K562 (cell line): ENCODE results near the gene SFR1. TPM values are rescaled to one million over a fixed set of nuclear protein-coding genes. Genes with fewer than 3 reads are reported as not detected.

Experiments
- CBFA2T3 ChIP-seq: fragments of 450-650 bp; IDR thresholded peaks from 2 replicates; pipeline ENCODE4 v1.6.1; 2017
- DACH1 ChIP-seq: fragments of 450-650 bp; IDR thresholded peaks from 2 replicates; pipeline ENCODE4 v1.6.1; 2018; ENCODE audit not compliant: partially characterized antibody
- ETV1 ChIP-seq: fragments of 450-650 bp; conservative IDR thresholded peaks from 2 replicates; pipeline ENCODE4 v1.6.1; 2016; ENCODE audit warnings: missing genetic modification characterization, control low read depth, low read depth, missing compliant biosample characterization
- FUS ChIP-seq: fragments of 200-400 bp; formaldehyde crosslinking; optimal IDR thresholded peaks from 2 replicates; pipeline ENCODE3; 2017; ENCODE audit warnings: low read depth, low read length
- KLF10 ChIP-seq: fragments of 250-450 bp; sonication (Bioruptor Pico); IDR thresholded peaks from 2 replicates; pipeline ENCODE4 v1.6.1; 2021; ENCODE audit warnings: matching md5 sums
- MIER1 ChIP-seq: fragments of 450-650 bp; IDR thresholded peaks from 2 replicates; pipeline ENCODE4 v1.6.1; 2016; ENCODE audit warnings: antibody characterized with exemption, mild to moderate bottlenecking, low read depth
- NFIX ChIP-seq: fragments of 250-450 bp; sonication (Bioruptor Pico); IDR thresholded peaks from 2 replicates; pipeline ENCODE4 v1.4.0; 2020; ENCODE audit warnings: low read depth, mild to moderate bottlenecking, moderate library complexity
- NRF1 ChIP-seq, 2 experiments: fragments of 450-650 bp; IDR thresholded peaks in 1 of 2; conservative IDR thresholded peaks in 1 of 2; 2 replicates each; pipeline ENCODE4 v1.6.1; 2014; ENCODE audit warnings: mild to moderate bottlenecking in 2 of 2
- POLR3A ChIP-seq: IDR thresholded peaks from 2 replicates; pipeline ENCODE4 v1.6.1; 2011; ENCODE audit warnings: borderline replicate concordance, mild to moderate bottlenecking, moderate library complexity; ENCODE audit not compliant: insufficient read length, insufficient read depth; ENCODE audit errors: extremely low read depth
- SAP30 ChIP-seq: fragments of 200-600 bp; sonication (generic); IDR thresholded peaks from 2 replicates; pipeline ENCODE4 v1.6.1; 2012; ENCODE audit warnings: borderline replicate concordance, low read depth, mild to moderate bottlenecking, moderate library complexity, low read length, control low read depth, inconsistent platforms; ENCODE audit not compliant: insufficient read depth, poor library complexity, severe bottlenecking
- SMARCA5 ChIP-seq: fragments of 450-650 bp; IDR thresholded peaks from 2 replicates; pipeline ENCODE4 v1.6.1; 2016
- SRF ChIP-seq, 2 experiments: fragments of 250-450, 450-650 bp in 1 of 2; sonication (Bioruptor Pico) in 1 of 2; sonication (generic) in 1 of 2; formaldehyde crosslinking; IDR thresholded peaks; 2 replicates each; pipeline versions ENCODE4 v1.5.0 to v1.5.1; 2020 to 2022; ENCODE audit warnings: mild to moderate bottlenecking in 1 of 2, missing genetic modification reagents in 1 of 2
- SUPT5H ChIP-seq: fragments of 450-650 bp; IDR thresholded peaks from 2 replicates; pipeline ENCODE4 v1.6.1; 2016
- YBX1 ChIP-seq: fragments of 450-650 bp; IDR thresholded peaks from 2 replicates; pipeline ENCODE4 v1.7.1; 2016; ENCODE audit warnings: mild to moderate bottlenecking
- ZFP36 ChIP-seq: fragments of 150-350 bp; IDR thresholded peaks from 2 replicates; pipeline ENCODE4 v1.6.1; 2018; ENCODE audit warnings: low read length, low read depth; ENCODE audit not compliant: partially characterized antibody
- ZFPM2 ChIP-seq: fragments of 250-450 bp; sonication (Bioruptor Pico); IDR thresholded peaks from 2 replicates; pipeline ENCODE4 v1.5.1; 2022; ENCODE audit warnings: mild to moderate bottlenecking
- ZFX ChIP-seq: sonication (generic); formaldehyde crosslinking; IDR thresholded peaks from 2 replicates; pipeline ENCODE4 v1.8.0; 2022; ENCODE audit warnings: mild to moderate bottlenecking, missing genetic modification reagents, moderate library complexity
- ZNF239 ChIP-seq: fragments of 250-450 bp; sonication (Bioruptor Pico); IDR thresholded peaks from 2 replicates; pipeline ENCODE4 v1.4.0; 2020; ENCODE audit warnings: mild to moderate bottlenecking
- ZNF274 ChIP-seq: IDR thresholded peaks from 2 replicates; pipeline ENCODE4 v1.6.1; 2011; ENCODE audit warnings: low read depth, mild to moderate bottlenecking, low read length, moderate library complexity, borderline replicate concordance
- polyA plus RNA-seq, 8 experiments: library from polyadenylated mRNA; depleted of rRNA in 4 of 8; stranded (reverse) in 5 of 8; unstranded in 3 of 8; fragments of >200 nt; fragmentation: Nextera tagmentation in 2 of 8; fragmentation: Illumina TruSeq in 1 of 8; extraction: Ambion mirVana in 2 of 8; extraction: Trizol in 1 of 8; gene quantifications; 2 replicates each; pipeline versions ENCODE4 v1.2.1 to v1.2.3, GENCODE V29; 2011 to 2014; ENCODE audit warnings: inconsistent platforms in 1 of 8, missing spikeins in 1 of 8
- total RNA-seq, 7 experiments: library from RNA; depleted of rRNA in 6 of 7; stranded (reverse); fragments of >200 nt in 6 of 7; fragmentation: Illumina TruSeq in 2 of 7; extraction: Trizol in 2 of 7; gene quantifications; 2 replicates each; pipeline versions ENCODE4 v1.2.1 to v1.2.3, GENCODE V29; 2011 to 2021; ENCODE audit warnings: low replicate concordance in 1 of 7
- TF ChIP-seq, protein P1 (sequence below): fragments of 250-450 bp; sonication (Bioruptor Pico); IDR thresholded peaks from 2 replicates; pipeline ENCODE4 v1.4.0; 2020
- TF ChIP-seq, protein P2 (sequence below): IDR thresholded peaks from 2 replicates; pipeline ENCODE4 v1.6.1; 2016; ENCODE audit warnings: missing genetic modification characterization, missing compliant biosample characterization

The SFR1 gene
- total and polyA plus RNA-seq, 9 of the 15 experiments (the other 6 are each of a cell fraction or from before 2014, with no cell fraction given), result 4.3 to 18.7 (median 9.1) TPM

DNA sequence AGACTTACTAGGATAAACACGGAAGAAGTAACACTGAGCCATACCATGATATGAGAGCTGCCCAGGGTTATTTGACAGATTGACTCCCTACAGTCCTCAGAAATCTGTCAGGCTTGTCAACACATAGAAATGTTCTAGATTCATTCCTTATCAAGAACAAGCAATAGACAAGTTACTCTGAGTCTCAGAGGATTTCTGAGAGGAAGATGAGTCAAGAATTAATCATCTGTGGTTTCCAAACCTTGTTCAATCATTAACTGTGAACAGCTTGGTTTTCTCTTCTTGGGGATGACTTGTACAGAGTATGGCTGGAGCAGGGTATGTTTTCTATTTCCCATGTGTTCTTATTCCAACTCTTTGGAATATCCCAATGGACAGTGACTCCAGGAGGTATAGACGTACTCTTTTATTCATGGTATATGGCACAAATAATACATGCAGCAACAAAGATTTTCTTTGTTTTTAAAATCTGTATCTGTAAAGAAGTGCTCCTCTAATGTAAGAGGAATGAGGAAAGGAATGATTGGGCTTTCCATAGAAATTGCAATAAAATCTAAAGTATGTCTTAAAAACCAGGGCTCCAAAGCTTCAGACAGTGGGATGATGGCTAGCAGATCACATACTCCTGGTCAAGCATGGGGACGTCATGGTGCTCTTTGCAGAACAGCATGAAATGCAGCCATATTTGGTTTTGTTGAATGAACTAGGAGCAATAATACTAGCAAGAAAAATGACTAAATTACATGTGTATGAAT is 11.9 kb upstream of the SFR1 start (continued):
- TF ChIP-seq, protein P1, sequence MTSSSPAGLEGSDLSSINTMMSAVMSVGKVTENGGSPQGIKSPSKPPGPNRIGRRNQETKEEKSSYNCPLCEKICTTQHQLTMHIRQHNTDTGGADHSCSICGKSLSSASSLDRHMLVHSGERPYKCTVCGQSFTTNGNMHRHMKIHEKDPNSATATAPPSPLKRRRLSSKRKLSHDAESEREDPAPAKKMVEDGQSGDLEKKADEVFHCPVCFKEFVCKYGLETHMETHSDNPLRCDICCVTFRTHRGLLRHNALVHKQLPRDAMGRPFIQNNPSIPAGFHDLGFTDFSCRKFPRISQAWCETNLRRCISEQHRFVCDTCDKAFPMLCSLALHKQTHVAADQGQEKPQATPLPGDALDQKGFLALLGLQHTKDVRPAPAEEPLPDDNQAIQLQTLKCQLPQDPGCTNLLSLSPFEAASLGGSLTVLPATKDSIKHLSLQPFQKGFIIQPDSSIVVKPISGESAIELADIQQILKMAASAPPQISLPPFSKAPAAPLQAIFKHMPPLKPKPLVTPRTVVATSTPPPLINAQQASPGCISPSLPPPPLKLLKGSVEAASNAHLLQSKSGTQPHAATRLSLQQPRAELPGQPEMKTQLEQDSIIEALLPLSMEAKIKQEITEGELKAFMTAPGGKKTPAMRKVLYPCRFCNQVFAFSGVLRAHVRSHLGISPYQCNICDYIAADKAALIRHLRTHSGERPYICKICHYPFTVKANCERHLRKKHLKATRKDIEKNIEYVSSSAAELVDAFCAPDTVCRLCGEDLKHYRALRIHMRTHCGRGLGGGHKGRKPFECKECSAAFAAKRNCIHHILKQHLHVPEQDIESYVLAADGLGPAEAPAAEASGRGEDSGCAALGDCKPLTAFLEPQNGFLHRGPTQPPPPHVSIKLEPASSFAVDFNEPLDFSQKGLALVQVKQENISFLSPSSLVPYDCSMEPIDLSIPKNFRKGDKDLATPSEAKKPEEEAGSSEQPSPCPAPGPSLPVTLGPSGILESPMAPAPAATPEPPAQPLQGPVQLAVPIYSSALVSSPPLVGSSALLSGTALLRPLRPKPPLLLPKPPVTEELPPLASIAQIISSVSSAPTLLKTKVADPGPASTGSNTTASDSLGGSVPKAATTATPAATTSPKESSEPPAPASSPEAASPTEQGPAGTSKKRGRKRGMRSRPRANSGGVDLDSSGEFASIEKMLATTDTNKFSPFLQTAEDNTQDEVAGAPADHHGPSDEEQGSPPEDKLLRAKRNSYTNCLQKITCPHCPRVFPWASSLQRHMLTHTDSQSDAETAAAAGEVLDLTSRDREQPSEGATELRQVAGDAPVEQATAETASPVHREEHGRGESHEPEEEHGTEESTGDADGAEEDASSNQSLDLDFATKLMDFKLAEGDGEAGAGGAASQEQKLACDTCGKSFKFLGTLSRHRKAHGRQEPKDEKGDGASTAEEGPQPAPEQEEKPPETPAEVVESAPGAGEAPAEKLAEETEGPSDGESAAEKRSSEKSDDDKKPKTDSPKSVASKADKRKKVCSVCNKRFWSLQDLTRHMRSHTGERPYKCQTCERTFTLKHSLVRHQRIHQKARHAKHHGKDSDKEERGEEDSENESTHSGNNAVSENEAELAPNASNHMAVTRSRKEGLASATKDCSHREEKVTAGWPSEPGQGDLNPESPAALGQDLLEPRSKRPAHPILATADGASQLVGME (CRISPR knock-in tag), result no peak
- TF ChIP-seq SAP30, result no peak
- no peak for TF ChIP-seq ZNF274
- TF ChIP-seq NFIX (CRISPR knock-in tag), result no peak
- no peak for TF ChIP-seq SMARCA5
- TF ChIP-seq ZFX, result no peak
- TF ChIP-seq KLF10 (CRISPR knock-in tag), result no peak
- no peak for TF ChIP-seq ZFPM2 (CRISPR knock-in tag)
- TF ChIP-seq NRF1 (conservative IDR thresholded peaks at IDR 0.05 in 1 of 2, IDR thresholded peaks at IDR 0.05 in 1 of 2), result no peak
- no peak for TF ChIP-seq ZFP36
- no peak for TF ChIP-seq ZNF239 (CRISPR knock-in tag)
- TF ChIP-seq YBX1, result no peak
- TF ChIP-seq SUPT5H, result no peak
- TF ChIP-seq FUS, result no peak
- TF ChIP-seq SRF (CRISPR knock-in tag; IDR thresholded peaks at IDR 0.05), result no peak
- TF ChIP-seq DACH1, result no peak
- TF ChIP-seq ETV1, result no peak
- TF ChIP-seq, protein P2, sequence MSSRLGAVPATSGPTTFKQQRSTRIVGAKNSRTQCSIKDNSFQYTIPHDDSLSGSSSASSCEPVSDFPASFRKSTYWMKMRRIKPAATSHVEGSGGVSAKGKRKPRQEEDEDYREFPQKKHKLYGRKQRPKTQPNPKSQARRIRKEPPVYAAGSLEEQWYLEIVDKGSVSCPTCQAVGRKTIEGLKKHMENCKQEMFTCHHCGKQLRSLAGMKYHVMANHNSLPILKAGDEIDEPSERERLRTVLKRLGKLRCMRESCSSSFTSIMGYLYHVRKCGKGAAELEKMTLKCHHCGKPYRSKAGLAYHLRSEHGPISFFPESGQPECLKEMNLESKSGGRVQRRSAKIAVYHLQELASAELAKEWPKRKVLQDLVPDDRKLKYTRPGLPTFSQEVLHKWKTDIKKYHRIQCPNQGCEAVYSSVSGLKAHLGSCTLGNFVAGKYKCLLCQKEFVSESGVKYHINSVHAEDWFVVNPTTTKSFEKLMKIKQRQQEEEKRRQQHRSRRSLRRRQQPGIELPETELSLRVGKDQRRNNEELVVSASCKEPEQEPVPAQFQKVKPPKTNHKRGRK (tag), result no peak
- peak; percentile 49 for TF ChIP-seq CBFA2T3
- no peak for TF ChIP-seq MIER1
- TF ChIP-seq POLR3A, result no peak
